ENCODE results near the gene ADCY5. TPM values are rescaled to one million over a fixed set of nuclear protein-coding genes. Genes with fewer than 3 reads are reported as not detected.
A peak's percentile ranks its signal among the peaks of the same experiment; 100 is the strongest.

The ADCY5 gene
- polyA plus RNA-seq, 3 donors = not detected

DNA sequence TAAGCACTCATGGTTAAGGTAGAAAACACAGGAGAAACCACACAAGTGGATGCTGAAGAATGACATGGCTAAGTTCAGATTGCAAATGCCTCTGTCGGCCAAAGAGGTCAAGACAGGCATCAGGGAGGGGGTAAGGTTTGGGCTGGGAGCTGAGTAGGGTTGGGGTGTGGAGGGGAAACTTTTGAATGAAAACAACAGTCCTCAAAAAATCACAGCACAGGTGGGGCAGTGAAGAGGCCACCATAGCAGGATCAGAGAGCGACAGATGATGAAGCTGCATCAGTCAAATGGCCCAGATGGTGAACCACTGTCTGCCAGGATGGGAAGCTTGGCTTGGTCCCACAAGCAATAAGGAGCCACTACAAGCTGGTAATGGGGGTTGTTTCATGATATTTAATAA lies 74.9 kb downstream of the ADCY5 start:
- H3K27me3 ChIP-seq (ENCODE audit: control insufficient read depth in 2 of 2, insufficient read depth in 2 of 2, low read length in 2 of 2) = no peaks in the 10 kb centered on the region
- no peak overlapping the region for H3K27ac ChIP-seq (ENCODE audit: low read depth in 1 of 2, low read length in 2 of 2)
- H3K79me2 ChIP-seq (ENCODE audit: insufficient read depth, low read length) = no peaks in the 10 kb centered on the region
- TF ChIP-seq, protein P1, sequence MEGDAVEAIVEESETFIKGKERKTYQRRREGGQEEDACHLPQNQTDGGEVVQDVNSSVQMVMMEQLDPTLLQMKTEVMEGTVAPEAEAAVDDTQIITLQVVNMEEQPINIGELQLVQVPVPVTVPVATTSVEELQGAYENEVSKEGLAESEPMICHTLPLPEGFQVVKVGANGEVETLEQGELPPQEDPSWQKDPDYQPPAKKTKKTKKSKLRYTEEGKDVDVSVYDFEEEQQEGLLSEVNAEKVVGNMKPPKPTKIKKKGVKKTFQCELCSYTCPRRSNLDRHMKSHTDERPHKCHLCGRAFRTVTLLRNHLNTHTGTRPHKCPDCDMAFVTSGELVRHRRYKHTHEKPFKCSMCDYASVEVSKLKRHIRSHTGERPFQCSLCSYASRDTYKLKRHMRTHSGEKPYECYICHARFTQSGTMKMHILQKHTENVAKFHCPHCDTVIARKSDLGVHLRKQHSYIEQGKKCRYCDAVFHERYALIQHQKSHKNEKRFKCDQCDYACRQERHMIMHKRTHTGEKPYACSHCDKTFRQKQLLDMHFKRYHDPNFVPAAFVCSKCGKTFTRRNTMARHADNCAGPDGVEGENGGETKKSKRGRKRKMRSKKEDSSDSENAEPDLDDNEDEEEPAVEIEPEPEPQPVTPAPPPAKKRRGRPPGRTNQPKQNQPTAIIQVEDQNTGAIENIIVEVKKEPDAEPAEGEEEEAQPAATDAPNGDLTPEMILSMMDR (IDR thresholded peaks at IDR 0.05) = no peak
- no CpG with 5 or more reads among the region's 2 CpGs for WGBS (ENCODE audit: insufficient coverage)
- peaks cover 0 to 3% (median under 1%) of the 10 kb centered on the region in 7 donors for H3K9me3 Mint-ChIP-seq
- H2AFZ ChIP-seq (ENCODE audit: insufficient read depth, low read depth, low read length, poor library complexity, severe bottlenecking) = no peak overlapping the region
- DNase-seq = no peak
- H4K20me1 ChIP-seq (ENCODE audit: insufficient read depth, low read length) = no peaks in the 10 kb centered on the region
- peaks cover 2 to 10% (median 8%) of the 10 kb centered on the region in 3 donors for H3K27me3 Mint-ChIP-seq (ENCODE audit: low read depth in 3 of 3)
- H3K36me3 Mint-ChIP-seq = no peaks in the 10 kb centered on the region
- H3K9me3 ChIP-seq (replicated peaks in 1 of 2; ENCODE audit: control insufficient read depth in 1 of 2, insufficient read depth in 1 of 2, low read length in 2 of 2) = peaks cover 0 to 4% of the 10 kb centered on the region in 2 donors
- H3K27ac Mint-ChIP-seq = peak overlapping the region in 1 of 7 donors; percentile 18
- H3K4me1 Mint-ChIP-seq = no peaks in the 10 kb centered on the region
- H3K9ac ChIP-seq (ENCODE audit: insufficient read depth, low read length, poor library complexity, severe bottlenecking) = no peak overlapping the region
- H3K4me1 ChIP-seq (ENCODE audit: control insufficient read depth in 1 of 2, insufficient read depth in 2 of 2, low read length in 2 of 2) = no peaks in the 10 kb centered on the region
- H3K4me2 ChIP-seq (replicated peaks; ENCODE audit: extremely low read depth, low read length, poor library complexity, severe bottlenecking) = no peak overlapping the region
- no peaks in the 10 kb centered on the region for H3K36me3 ChIP-seq (replicated peaks in 1 of 2; ENCODE audit: control insufficient read depth in 1 of 2, insufficient read depth in 2 of 2, low read length in 2 of 2)
- no peak overlapping the region for H3K4me3 Mint-ChIP-seq
- no peak overlapping the region for H3K4me3 ChIP-seq (replicated peaks in 1 of 3; ENCODE audit: low read depth in 2 of 3, low read length in 3 of 3)
- intact Hi-C loops (cut with micrococcal nuclease) = no loop called here

DNA sequence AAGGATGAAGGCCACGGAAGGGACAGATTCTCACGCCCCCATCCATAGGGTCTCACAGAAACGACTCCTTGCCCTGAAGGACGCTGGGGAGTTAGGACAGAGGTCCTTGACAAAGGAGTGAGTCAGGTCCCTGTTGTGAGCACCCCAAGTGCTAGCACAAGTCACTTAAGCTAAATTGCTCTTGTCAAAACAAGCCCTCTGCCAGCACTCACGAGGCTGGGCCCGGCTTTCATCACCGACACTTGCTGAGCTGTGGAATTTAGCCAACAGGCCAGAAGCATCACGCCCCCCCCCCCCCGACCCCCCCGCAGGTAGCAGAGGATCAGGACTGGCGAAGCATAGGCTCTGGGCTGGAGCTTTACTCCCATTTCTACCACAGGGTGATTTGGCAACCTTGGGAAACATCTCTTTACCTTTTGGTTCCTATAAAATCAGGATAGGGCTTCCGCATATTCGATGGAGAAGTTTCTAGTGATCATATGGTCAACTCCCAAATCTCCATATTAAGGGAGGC lies 75.4 kb downstream of the ADCY5 start:
- H3K27ac ChIP-seq (ENCODE audit: low read depth in 1 of 2, low read length in 2 of 2) = no peak overlapping the region

More for the DNA sequence above, 75.4 kb downstream of the ADCY5 start:
- Histone ChIP-seq H3K4me2 (replicated peaks; ENCODE audit: extremely low read depth, low read length, poor library complexity, severe bottlenecking) (no peak overlapping the region), H3K4me3 (replicated peaks in 1 of 3; ENCODE audit: low read depth in 2 of 3, low read length in 3 of 3) (no peak overlapping the region), H3K36me3 (replicated peaks in 1 of 2; ENCODE audit: control insufficient read depth in 1 of 2, insufficient read depth in 2 of 2, low read length in 2 of 2) (no peaks in the 10 kb centered on the region), H3K79me2 (ENCODE audit: insufficient read depth, low read length) (no peaks in the 10 kb centered on the region), H3K9me3 (replicated peaks in 1 of 2; ENCODE audit: control insufficient read depth in 1 of 2, insufficient read depth in 1 of 2, low read length in 2 of 2) (peaks cover 0 to 7% of the 10 kb centered on the region in 2 donors), H3K27me3 (ENCODE audit: control insufficient read depth in 2 of 2, insufficient read depth in 2 of 2, low read length in 2 of 2) (no peaks in the 10 kb centered on the region), H2AFZ (ENCODE audit: insufficient read depth, low read depth, low read length, poor library complexity, severe bottlenecking) (no peak overlapping the region), H3K9ac (ENCODE audit: insufficient read depth, low read length, poor library complexity, severe bottlenecking) (no peak overlapping the region), H4K20me1 (ENCODE audit: insufficient read depth, low read length) (no peaks in the 10 kb centered on the region), H3K4me1 (ENCODE audit: control insufficient read depth in 1 of 2, insufficient read depth in 2 of 2, low read length in 2 of 2) (no peaks in the 10 kb centered on the region)
- 88% methylated on average over 4 of the region's 13 CpGs for WGBS (ENCODE audit: insufficient coverage)
- Mint-ChIP-seq H3K4me1 (no peaks in the 10 kb centered on the region), H3K36me3 (no peaks in the 10 kb centered on the region), H3K27me3 (ENCODE audit: low read depth in 3 of 3) (peaks cover 2 to 10% (median 8%) of the 10 kb centered on the region in 3 donors), H3K9me3 (peaks cover 0 to 6% (median 2%) of the 10 kb centered on the region in 7 donors), H3K4me3 (no peak overlapping the region), H3K27ac (no peak overlapping the region)
- no peak for DNase-seq
- intact Hi-C loops (cut with micrococcal nuclease) = no loop called here
- TF ChIP-seq, protein P1 (IDR thresholded peaks at IDR 0.05) = no peak

Data from CD14-positive monocyte (primary cell).